ENCODE results near the gene NLGN1. TPM values are rescaled to one million over a fixed set of nuclear protein-coding genes. Genes with fewer than 3 reads are reported as not detected.

The NLGN1 gene
- total RNA-seq, 1 experiment from 2014 or later: 5.2 TPM

DNA sequence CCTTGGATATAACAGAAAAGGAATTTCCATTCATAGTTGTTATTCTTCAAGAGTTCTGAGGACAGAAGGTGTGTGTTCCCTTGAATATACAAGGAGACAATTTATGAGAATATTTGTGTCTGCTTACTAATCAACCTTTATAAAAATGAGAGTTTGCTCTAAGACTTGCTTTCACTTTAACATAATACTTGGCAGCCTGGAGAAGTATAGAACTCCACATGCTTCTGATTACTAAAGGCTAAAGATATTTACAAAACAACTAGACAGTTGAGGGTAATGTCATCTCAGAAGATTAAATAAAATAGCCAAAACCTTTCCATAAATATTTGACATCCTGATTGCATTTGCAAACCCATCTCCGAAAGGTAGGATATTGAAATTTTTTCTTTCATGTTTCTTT lies 734.5 kb downstream of the NLGN1 start:
- no peak overlapping the region for H3K4ac ChIP-seq (ENCODE audit: low read depth, low read length)
- Mint-ChIP-seq H3K4me3 (no peak overlapping the region), H3K4me1 (peaks cover 2 to 8% of the 10 kb centered on the region in 2 experiments; a peak in 1 of 4 replicates), H3K36me3 (ENCODE audit: insufficient read depth in 1 of 3, low read depth in 3 of 3) (no peaks in the 10 kb centered on the region; a peak in 2 of 7 replicates), H3K27ac (no peak overlapping the region), H3K9me3 (no peaks in the 10 kb centered on the region), H3K27me3 (ENCODE audit: low read depth) (no peaks in the 10 kb centered on the region)
- H3K18ac ChIP-seq (ENCODE audit: insufficient read length, low read depth, low read length): no peak overlapping the region
- no peak overlapping the region for H2BK12ac ChIP-seq (ENCODE audit: insufficient read length, low read depth, low read length)
- no peak overlapping the region for H2AK5ac ChIP-seq (ENCODE audit: insufficient read length, low read length)
- no peak overlapping the region for H3K9ac ChIP-seq (ENCODE audit: extremely low read depth, insufficient read length, low read length)
- no peak overlapping the region for H3K4me2 ChIP-seq (ENCODE audit: insufficient read depth, insufficient read length, low read length)
- no peak overlapping the region for H2BK20ac ChIP-seq (ENCODE audit: low read depth, low read length, poor library complexity, severe bottlenecking)
- H3T11ph ChIP-seq (ENCODE audit: low read length): no peak overlapping the region
- no peaks in the 10 kb centered on the region for H4K20me1 ChIP-seq (ENCODE audit: control insufficient read depth, insufficient read depth, insufficient read length)
- no peaks in the 10 kb centered on the region for H3K27me3 ChIP-seq (ENCODE audit: insufficient read depth, low read length)
- no peak overlapping the region for H2BK15ac ChIP-seq (ENCODE audit: low read depth, low read length)
- no peak overlapping the region for H3K56ac ChIP-seq (ENCODE audit: insufficient read length, low read depth, low read length)
- no peak overlapping the region for H3K27ac ChIP-seq (ENCODE audit: insufficient read length, low read depth, low read length)
- no peak overlapping the region for H2BK120ac ChIP-seq (ENCODE audit: low read depth, low read length, poor library complexity, severe bottlenecking)
- H2BK5ac ChIP-seq (ENCODE audit: insufficient read length, low read length): no peak overlapping the region
- no peak for TF ChIP-seq CTCF (conservative IDR thresholded peaks at IDR 0.05)
- H3K79me1 ChIP-seq (ENCODE audit: insufficient read depth, low read depth, low read length, poor library complexity, severe bottlenecking): no peaks in the 10 kb centered on the region
- no peak overlapping the region for H4K8ac ChIP-seq (replicated peaks; ENCODE audit: insufficient read length, low read depth, low read length)
- H3K23me2 ChIP-seq (ENCODE audit: insufficient read length, low read depth, low read length, poor library complexity, severe bottlenecking): no peaks in the 10 kb centered on the region
- H2AFZ ChIP-seq (ENCODE audit: low read length): no peak overlapping the region
- H4K5ac ChIP-seq (ENCODE audit: insufficient read length, low read depth, low read length): no peak overlapping the region
- H3K9me3 ChIP-seq (ENCODE audit: control insufficient read depth, low read depth, low read length): no peaks in the 10 kb centered on the region
- no peak overlapping the region for H3K23ac ChIP-seq (ENCODE audit: insufficient read length, low read depth, low read length)
- no peak overlapping the region for H4K91ac ChIP-seq (ENCODE audit: insufficient read length, low read depth, low read length)
- no CpG with 5 or more reads among the region's 1 CpG for WGBS (ENCODE audit: extremely low coverage, insufficient read length, low lambda C conversion rate)
- H3K79me2 ChIP-seq (ENCODE audit: insufficient read depth, low read length): no peaks in the 10 kb centered on the region
- H3K14ac ChIP-seq (ENCODE audit: insufficient read depth, low read length): no peak overlapping the region
- peaks cover 5% of the 10 kb centered on the region; the same call in 1 of the 2 replicates for H3K4me1 ChIP-seq (ENCODE audit: insufficient read depth, low read length)
- DNase-seq: no peak

Data from H9 (cell line).